ENCODE measurements around the gene P4HB.

DNA sequence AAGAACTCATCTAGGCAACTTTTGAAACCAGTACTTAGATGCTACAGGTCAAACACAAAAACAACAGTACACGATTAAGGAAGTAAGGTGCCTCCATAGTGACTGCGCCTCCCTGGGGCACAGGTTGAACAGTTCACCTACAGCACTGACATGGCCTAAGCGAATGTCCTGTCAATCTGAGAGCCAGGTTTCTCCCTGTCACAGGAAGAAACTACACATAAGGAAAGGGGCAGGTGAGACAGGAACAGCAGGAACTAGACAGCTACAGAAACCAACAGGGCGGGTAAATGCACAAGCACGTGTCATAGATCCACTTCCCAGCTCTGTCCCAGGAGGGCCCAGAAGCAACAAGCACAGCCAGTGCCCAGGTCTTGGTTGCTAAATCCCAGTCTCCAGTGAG lies 18.8 kb upstream of the P4HB start:
- TF ChIP-seq POLR2A (IDR thresholded peaks at IDR 0.05; ENCODE audit: low read length) (no peak), GATA1 (IDR thresholded peaks at IDR 0.05; ENCODE audit: low read depth, low read length) (no peak)
